CD4-positive, alpha-beta T cell treated with Interleukin-2 at 100 ng/mL for 4 hours (primary cell): Measurements from ENCODE around the gene BCORL1.
A peak's percentile ranks its signal among the peaks of the same experiment; 100 is the strongest.

Experiments used
- DNase-seq: peaks from one replicate; pipeline ENCODE4 v3.0.0-alpha.2; 2020; ENCODE audit warnings: low spot score

Gene BCORL1

DNA sequence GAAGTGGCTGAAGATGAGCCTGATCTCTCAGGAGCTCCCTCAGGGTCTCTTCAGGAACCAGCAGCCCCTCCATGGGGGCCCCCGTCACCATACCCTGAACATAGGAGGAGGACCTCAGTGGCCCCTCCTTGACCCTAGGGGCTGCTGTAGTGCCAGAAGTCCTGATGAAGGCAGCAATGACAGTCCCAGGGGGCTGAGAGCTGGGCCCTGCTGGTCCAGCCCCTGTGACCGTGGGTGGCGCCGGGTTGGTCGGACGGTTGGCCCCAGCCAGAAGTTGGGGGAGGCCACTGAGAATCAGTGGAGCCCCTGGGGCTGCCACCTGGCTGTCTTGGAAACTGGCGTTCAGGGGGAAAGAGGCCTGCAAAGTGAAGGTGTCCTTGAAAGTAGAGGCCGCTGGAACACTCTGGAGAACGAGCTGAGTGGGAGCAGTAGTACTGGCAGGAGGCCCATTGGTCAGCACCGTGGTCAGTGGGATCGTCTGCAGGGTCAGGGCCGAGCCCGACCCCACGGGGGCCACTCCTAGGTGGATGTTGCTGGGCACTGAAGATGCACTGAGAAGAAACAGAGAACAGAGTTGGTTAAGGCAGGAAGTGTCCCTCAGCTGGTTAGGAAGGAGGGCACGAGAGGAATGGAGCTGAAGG, 84.7 kb downstream of the BCORL1 start:
- no peak for DNase-seq

GRCh38 chrX:130071611-130072344, 89.3 kb downstream of the BCORL1 start:
- no peak for DNase-seq

DNA sequence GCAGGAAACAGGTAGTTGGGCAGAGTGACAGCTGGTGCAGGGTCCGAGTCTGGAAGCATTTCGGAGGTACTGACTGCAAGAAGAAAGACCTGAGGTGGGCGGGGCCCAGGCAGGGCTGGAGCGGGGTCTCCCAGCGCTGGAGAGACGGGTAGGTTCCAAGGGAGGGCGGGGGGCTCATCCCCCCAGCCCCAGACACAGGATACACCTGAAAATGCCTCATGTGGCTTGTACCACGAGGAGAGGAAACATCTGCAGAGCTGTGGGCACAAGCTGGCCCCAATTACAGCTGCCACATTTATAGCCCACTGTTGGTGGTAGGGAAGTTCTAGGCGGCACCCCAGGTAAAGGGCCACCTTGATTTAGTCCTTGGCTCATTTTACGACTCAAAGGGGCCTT, 89.9 kb downstream of the BCORL1 start:
- DNase-seq, result no peak

GRCh38 chrX:130075777-130076176, 93.3 kb downstream of the BCORL1 start:
- DNase-seq, result no peak

GRCh38 chrX:130079824-130080406, 97.5 kb downstream of the BCORL1 start:
- peak; percentile 59 for DNase-seq

DNA sequence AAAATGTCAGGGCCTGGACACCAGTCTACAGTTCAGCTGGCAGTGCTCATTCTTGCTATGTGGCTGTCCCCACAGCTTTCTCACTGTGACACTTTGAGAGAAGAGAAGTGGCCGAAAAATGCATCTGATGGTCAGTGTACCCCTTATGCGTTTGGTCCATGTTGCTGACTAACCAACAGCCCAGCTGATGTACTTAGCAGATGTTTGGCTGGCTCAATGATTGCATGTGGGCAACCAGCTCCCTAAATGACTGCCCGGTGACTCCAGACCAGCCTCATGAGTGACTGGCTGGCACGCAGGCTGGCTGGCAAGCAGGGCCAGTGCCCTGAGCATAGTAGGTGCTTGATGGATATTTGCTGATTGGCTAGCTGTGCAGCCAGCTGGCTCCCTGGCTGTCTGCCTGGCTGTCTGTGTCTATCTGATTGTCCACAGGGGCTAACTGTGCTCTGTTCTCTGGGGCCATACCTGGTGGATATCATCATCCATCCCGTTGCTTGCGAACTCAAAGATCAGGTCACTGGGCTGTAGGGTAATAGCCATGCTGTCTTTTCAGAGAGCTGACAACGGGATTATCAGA, 98.4 kb downstream of the BCORL1 start:
- DNase-seq, result no peak

DNA sequence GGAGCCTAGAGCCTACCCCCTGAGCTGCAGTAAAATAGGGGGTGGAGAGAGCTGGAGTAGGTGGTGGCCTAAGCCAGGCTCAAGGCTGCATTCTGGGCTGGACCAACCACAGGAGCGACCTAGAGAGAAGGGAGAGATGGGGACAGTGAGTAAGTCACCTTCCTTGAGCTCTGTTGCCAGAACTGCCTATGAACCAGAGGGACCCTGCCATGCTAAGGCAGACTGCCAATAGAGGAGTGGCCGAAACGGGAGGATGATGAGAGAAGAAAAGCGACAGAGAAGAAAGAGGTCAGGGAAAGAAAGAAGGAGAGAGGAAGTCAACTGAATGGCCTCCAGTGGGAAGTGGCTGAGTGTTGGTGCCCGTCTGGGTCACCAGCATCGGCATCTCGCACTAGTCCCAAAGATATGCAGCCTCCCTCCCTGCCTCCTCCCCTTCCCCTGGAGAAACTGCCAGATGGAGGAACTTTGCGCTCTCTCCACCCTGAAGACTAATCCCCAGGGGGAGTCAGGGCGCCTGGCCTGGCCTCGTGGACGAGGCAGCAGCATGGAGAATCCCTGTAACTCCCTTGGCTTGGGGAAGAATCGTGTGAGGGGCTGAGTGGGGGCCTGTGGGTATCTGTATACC, 99.1 kb downstream of the BCORL1 start:
- DNase-seq, result no peak

GRCh38 chrX:130082244-130083106, 100.0 kb downstream of the BCORL1 start:
- peak; percentile 87 for DNase-seq

GRCh38 chrX:130083107-130083490, 100.7 kb downstream of the BCORL1 start:
- DNase-seq, result no peak

DNA sequence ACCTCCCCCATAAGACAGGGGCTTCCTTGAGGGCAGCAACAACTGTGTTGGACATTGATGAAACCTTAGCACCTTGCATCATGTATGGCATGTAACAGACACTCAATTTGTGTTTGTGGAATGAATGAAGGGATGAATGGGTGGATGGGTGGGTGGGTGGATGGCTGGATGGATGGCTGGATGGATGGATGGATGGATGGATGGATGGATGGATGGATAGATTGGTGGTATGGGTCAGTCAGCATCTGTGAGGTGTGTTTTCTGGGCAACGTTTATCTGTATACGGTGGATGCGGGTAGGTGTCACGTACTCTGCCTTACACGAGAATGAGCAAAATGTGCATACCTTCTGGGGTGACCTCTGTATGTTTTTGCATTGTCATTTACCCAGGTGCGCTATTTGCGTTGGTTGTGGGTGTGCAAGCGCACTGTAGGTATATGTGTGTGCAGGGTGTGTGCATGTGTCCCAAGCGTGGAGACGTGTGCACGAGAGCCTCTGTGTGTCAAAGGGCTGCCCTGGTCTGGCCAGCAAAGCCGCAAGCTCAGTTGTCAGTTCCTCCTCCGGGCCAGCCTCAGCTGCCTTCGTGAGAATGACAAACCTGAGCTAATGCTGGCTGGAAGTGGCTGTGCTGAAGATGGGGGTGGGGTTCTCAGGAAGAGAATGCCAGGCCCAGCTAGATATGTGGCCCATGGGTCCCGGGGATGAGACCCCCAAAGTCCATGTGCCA, 101.4 kb downstream of the BCORL1 start:
- DNase-seq, result no peak

DNA sequence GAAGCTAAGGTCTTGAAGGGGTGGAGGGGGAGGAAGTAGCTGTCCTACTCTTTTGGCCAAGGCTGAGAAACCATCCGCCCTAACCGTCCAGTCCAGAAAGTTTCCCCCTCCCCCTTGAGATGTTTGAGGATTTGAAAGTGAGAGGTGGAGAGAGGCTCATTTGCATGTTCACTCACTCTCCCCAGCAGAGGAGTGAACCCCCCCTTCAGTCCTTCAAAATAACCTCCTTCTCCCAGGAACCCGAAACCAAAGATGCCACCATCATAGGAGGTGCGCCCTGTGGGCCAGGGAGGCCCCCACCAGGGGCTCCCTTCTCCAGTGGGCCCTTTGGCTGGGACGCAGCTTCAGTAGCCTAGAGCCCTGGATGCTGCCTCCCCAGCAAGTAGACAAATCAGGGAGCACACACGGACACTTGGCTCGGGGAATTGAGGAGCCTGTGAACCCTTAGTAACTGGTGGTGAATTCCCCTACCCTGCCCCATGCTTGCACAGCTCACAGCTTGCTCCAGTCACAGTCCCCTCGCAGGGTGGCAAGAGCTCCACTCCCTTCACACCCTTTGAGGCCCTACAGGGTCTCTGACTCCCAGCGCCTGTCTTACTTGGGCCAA, 102.3 kb downstream of the BCORL1 start:
- DNase-seq, result no peak

- no peak for DNase-seq
Observed at GRCh38 chrX:130085551-130086446, 103.4 kb downstream of the BCORL1 start.

- DNase-seq, result peak; percentile 73
Observed at GRCh38 chrX:130086447-130087206, 104.2 kb downstream of the BCORL1 start.

DNA sequence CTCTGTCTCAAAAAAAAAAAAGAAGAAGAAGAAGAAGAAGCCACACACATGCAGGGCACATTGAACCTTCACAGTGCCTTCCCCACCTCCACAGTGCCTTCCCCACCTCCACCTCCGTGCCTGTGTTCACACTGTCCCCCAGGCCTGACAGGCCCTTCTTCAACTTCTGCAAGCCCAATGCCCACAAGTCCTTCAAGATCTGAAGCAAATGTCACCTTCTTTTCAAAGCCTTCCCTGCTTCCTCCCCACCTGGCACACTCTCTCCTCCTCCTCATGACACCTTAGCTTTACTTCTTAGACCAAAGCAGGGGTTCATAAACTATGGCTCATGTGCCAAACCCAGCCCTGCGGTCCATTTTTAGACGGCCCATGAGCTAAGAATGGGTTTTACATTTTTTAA, 107.9 kb downstream of the BCORL1 start:
- DNase-seq, result no peak

DNA sequence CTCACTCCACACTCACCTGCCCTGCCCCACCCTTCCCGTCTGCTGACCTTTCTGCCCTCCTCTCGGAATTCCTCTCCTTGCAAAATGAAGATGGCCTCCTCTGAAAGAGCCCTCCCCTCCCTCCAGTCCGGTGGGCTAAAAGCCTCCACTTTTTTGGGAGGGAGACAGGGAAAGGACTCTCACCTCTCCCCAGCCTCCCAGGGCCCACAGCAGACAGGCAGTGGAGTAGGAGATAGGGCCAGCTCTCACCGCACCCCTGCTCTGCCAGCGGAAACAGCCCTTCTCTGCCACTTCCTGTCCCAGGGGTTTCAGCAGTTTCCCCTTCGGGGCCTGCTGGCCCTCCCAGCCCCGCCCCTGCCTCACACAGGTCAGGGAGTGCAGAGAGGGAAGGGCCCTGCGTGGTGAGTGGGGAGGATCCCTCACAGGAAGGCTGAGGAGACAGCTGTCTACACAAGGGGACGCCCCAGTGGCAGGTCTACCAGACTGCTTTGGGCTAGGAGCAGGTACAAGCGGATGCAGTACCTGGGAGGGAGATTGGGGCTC, 109.6 kb downstream of the BCORL1 start:
- DNase-seq, result peak; percentile 85

DNA sequence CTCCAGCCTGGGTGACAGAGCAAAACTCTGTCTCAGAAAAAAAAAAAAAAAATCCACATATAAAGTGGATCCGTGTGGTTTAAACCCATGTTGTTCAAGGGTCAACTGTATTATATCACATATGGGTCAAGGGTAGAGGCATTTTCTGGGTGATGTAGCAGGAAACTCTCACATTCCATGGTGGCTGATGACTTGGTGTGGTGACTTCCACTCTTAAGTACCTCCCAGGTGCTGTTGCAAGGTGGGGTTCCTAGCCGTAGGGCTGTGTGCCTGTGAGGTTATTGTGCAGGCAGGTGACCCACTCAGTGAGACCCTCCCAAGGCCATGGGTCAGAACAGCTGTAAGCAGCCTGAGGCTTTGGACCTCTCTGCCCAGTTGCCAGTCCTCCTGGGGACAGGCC, 110.8 kb downstream of the BCORL1 start:
- no peak for DNase-seq

- no peak for DNase-seq
Observed at GRCh38 chrX:130094696-130095095, 112.3 kb downstream of the BCORL1 start.

GRCh38 chrX:130095249-130096030, 113.0 kb downstream of the BCORL1 start:
- DNase-seq, result no peak
